Measurements from ENCODE around the gene CBLN3. TPM values are rescaled to one million over a fixed set of nuclear protein-coding genes. Genes with fewer than 3 reads are reported as not detected.
A peak's percentile ranks its signal among the peaks of the same experiment; 100 is the strongest.

Gene CBLN3
- total RNA-seq, 4 donors from 2014 or later, result 0.30 to 2.6 (median 0.93) TPM; not detected in 1

DNA sequence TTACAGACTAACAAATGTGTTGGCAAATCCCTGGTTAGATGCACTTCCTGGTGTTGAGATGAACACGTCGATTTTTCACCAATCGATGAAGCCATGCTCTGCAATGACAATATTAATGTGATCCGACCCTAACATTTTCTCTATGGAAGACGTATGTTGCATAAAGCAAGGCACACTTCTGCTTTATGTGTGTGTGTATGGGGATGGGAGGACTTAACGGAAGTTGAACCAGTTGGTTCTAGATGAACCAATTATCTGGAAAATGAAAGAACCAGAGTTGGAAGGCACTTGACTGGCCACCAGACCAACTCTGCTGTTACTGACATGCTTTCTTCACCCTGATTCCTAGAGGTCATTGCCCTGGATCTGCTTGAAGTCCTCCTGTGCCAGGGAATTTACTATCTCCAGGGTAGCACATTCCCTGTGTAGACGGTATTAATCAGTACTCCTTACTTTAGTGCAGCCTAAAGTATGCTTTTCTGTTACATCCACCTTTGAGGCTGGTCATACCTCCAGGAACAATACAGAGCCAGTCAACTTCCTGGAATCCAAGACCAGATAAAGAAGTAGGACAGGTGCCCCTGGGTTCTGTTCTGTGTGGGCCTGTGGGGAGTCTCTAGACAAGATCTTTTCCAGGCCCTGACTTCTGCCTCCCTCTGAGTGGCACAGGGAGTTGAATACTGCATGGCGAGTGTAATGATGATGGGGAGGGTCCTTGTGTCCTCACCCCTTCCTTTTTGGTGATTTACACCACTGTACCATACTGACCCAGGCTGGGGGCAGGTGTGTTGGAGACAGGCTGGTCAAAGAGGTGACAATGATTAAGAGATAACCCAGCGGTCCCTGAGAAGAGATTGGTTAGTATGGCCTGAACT, 9.0 kb upstream of the CBLN3 start:
- peaks cover 49% of the 10 kb centered on the region for H3K4me1 ChIP-seq
- H3K9me3 ChIP-seq, result no peaks in the 10 kb centered on the region
- peak in 1 of 2 donors; percentile 52 for DNase-seq (ENCODE audit: low spot score in 2 of 2)
- TF ChIP-seq EP300 (IDR thresholded peaks at IDR 0.05) (no peak), POLR2AphosphoS5 (IDR thresholded peaks at IDR 0.05) (no peak)
- H3K36me3 ChIP-seq, result peaks cover 66% of the 10 kb centered on the region
- no peaks in the 10 kb centered on the region for H3K27me3 ChIP-seq
- no peak overlapping the region for H3K27ac ChIP-seq
- 60% methylated on average over 9 of the region's 9 CpGs for WGBS
- no peak overlapping the region for H3K4me3 ChIP-seq

DNA sequence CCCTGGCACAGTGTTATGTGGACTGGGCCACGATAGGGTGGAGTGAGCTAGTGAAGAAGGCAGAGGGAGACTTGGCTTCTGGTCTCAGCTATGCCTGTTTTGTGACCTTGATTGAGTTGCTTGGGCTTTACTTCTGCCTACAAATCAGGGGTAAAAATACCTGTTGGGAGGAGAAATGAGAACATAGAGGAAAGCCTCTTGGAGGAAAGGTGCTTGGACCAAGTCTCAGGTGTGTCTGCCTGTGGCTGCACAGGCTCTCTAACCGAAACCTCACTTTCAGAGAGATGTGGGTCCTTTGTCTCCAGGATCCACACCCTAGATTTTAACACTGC, 8.2 kb upstream of the CBLN3 start:
- peaks cover 74% of the 10 kb centered on the region for H3K36me3 ChIP-seq
- WGBS, result 65% methylated on average over 2 of the region's 2 CpGs
- TF ChIP-seq, protein P1, sequence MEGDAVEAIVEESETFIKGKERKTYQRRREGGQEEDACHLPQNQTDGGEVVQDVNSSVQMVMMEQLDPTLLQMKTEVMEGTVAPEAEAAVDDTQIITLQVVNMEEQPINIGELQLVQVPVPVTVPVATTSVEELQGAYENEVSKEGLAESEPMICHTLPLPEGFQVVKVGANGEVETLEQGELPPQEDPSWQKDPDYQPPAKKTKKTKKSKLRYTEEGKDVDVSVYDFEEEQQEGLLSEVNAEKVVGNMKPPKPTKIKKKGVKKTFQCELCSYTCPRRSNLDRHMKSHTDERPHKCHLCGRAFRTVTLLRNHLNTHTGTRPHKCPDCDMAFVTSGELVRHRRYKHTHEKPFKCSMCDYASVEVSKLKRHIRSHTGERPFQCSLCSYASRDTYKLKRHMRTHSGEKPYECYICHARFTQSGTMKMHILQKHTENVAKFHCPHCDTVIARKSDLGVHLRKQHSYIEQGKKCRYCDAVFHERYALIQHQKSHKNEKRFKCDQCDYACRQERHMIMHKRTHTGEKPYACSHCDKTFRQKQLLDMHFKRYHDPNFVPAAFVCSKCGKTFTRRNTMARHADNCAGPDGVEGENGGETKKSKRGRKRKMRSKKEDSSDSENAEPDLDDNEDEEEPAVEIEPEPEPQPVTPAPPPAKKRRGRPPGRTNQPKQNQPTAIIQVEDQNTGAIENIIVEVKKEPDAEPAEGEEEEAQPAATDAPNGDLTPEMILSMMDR (IDR thresholded peaks at IDR 0.05), result no peak
- no peak for TF ChIP-seq POLR2A (IDR thresholded peaks at IDR 0.05)
- no peak for TF ChIP-seq POLR2AphosphoS5 (IDR thresholded peaks at IDR 0.05)
- TF ChIP-seq EP300 (IDR thresholded peaks at IDR 0.05), result no peak

DNA sequence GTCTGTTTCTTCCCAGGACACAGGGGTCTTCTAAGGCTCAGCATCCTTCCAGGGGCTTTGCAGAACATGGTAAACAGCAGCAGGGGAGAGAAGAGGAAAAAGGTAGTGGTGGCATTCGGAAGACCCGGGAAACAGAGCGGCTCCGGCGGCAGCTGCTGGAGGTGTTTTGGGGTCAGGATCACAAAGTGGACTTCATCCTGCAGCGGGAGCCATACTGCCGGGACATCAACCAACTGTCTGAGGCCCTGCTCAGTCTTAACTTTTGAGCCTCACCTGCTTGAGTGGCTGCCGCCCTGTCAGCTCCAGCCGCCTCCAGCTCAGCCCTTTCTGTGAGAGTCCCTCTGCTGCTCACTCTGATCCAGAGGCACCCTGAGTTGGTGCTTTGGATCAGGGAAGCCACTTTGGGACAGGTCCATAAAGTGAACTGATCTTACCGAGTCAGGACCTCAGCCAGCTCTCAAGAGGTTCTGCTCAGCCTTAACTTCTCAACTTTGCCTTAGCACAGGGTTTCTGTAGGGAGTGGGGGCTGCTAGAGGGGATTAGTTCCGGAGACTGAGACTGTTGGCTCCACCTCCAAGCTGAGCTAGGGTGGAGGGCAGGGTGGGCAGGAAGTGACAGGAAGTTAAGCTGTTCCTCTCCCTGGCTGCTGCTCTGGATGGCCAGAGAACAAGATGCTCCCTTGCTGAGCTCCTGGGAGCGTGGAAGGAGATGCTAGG, 7.7 kb upstream of the CBLN3 start:
- Histone ChIP-seq H3K4me3 (no peak overlapping the region), H3K9me3 (no peaks in the 10 kb centered on the region), H3K27ac (peak overlapping the region; percentile 29), H3K4me1 (peaks cover 57% of the 10 kb centered on the region), H3K27me3 (no peaks in the 10 kb centered on the region), H3K36me3 (peaks cover 79% of the 10 kb centered on the region)
- DNase-seq (ENCODE audit: low spot score in 2 of 2), result peak in 1 of 2 donors; percentile 60
- TF ChIP-seq, protein P1 (IDR thresholded peaks at IDR 0.05), result no peak
- TF ChIP-seq POLR2A (IDR thresholded peaks at IDR 0.05) (no peak), EP300 (IDR thresholded peaks at IDR 0.05) (no peak), POLR2AphosphoS5 (IDR thresholded peaks at IDR 0.05) (no peak)
- WGBS, result 72% methylated on average over 9 of the region's 12 CpGs

More for the DNA sequence above, 8.2 kb upstream of the CBLN3 start:
- DNase-seq (ENCODE audit: low spot score in 2 of 2), result no peak
- Histone ChIP-seq H3K9me3 (no peaks in the 10 kb centered on the region), H3K27ac (no peak overlapping the region), H3K4me1 (peaks cover 51% of the 10 kb centered on the region), H3K27me3 (no peaks in the 10 kb centered on the region), H3K4me3 (no peak overlapping the region)

DNA sequence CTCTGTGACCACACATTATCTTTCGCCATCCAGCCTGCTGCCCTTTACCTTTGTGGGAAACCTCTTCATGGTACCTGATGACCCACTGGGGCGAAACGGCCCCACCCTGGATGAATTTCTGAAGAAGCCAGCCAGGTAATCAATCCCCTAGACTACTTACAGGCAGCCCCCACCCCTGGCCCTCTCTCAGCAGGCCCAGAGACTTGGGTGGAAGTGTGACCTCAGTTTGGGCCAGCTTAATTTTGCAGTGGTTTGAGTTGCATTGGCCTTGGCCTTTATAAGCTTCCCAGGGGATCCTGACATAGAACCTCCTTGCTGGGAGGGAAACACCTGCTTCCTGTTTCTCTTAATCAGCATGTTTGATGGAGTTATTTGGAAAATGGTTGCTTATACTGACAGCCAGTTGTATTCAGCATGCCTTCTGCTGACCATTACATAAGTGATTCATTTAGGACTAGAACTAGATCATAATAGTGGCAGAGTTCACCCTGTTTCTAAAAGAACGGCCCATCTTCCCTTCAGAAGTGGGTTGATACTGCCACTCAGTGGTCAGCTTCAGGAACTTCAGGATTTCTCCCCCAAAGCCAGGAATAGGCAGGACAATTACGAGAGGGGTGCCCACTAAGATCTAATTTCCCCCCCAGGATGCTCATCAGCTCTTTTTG, 7.0 kb upstream of the CBLN3 start:
- Histone ChIP-seq H3K4me3 (no peak overlapping the region), H3K27ac (peak overlapping the region; percentile 27), H3K27me3 (no peaks in the 10 kb centered on the region), H3K9me3 (no peaks in the 10 kb centered on the region), H3K4me1 (peaks cover 57% of the 10 kb centered on the region), H3K36me3 (peaks cover 82% of the 10 kb centered on the region)
- WGBS, result 26% methylated on average over 3 of the region's 5 CpGs
- TF ChIP-seq, protein P1 (IDR thresholded peaks at IDR 0.05), result peak; percentile 77 to 85
- TF ChIP-seq EP300 (IDR thresholded peaks at IDR 0.05), result no peak
- no peak for TF ChIP-seq POLR2AphosphoS5 (IDR thresholded peaks at IDR 0.05)
- no peak for TF ChIP-seq POLR2A (IDR thresholded peaks at IDR 0.05)
- DNase-seq (ENCODE audit: low spot score in 2 of 2), result peak in 1 of 2 donors; percentile 61

DNA sequence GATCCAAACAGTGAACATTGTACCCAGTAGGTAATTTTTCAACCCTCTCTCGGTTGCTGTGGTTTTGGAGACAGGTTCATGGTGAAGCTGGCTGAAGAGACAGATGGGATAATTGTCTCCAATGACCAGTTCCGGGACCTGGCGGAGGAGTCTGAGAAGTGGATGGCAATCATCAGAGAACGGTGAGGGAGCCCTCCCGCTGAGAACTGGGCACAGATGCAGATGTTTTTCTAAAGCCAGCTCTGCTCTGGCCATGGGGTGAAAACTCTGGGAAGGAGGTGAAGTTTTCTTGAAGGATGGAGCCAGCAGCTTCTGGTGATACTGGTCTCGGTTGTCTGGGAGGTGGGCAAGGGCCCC, 6.5 kb upstream of the CBLN3 start:
- Histone ChIP-seq H3K9me3 (no peaks in the 10 kb centered on the region), H3K27me3 (no peaks in the 10 kb centered on the region), H3K36me3 (peaks cover 78% of the 10 kb centered on the region), H3K4me3 (no peak overlapping the region), H3K4me1 (peaks cover 57% of the 10 kb centered on the region), H3K27ac (peak overlapping the region; percentile 27)
- WGBS, result 57% methylated on average over 6 of the region's 6 CpGs
- TF ChIP-seq POLR2AphosphoS5 (IDR thresholded peaks at IDR 0.05), result no peak
- TF ChIP-seq POLR2A (IDR thresholded peaks at IDR 0.05), result no peak
- no peak for TF ChIP-seq EP300 (IDR thresholded peaks at IDR 0.05)
- TF ChIP-seq, protein P1 (IDR thresholded peaks at IDR 0.05), result no peak
- DNase-seq (ENCODE audit: low spot score in 2 of 2), result no peak
